Measurements from ENCODE around the gene BCL6. TPM values are rescaled to one million over a fixed set of nuclear protein-coding genes. Genes with fewer than 3 reads are reported as not detected.

Gene BCL6
- total RNA-seq, result 100 to 1,000 TPM; 103 to 114 TPM

GRCh38 chr3:187745201-187746058 lies at the start of gene BCL6:
BCL6 (minus strand) TSS chr3:187745468; CDS start chr3:187733693, 11,775 bp downstream.
- Mint-ChIP-seq H3K36me3 (peaks cover 16 to 46% of the 10 kb centered on the region in 2 donors), H3K9me3 (no peaks in the 10 kb centered on the region), H3K27ac (peak within 1 kb of the TSS; percentile 100)
- peak; percentile 85 to 94 for DNase-seq (ENCODE audit: low spot score in 2 of 2)
- ATAC-seq, result peak; percentile 48 to 55

DNA sequence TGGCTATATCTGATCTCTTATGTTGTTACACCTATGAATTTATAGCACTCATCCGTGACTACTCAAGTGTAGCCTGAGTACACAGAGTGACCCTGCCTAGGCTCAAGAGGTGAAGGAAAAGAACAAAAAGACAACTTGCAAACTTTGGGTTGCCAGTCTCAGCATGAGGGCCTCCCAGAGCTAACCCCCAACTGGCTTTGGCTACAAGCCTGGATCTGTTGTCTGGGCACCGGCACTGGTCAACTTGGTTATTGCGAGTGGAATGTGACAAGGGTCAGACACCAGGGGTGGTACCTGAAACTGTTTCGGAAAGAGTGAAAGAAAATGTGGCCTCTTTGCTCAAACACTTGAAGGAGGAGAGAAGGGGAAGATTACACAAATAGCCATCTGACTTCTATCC lies 49.5 kb upstream of the BCL6 start:
- Mint-ChIP-seq H3K27ac (no peak overlapping the region), H3K9me3 (peaks cover 5 to 35% of the 10 kb centered on the region in 2 donors), H3K36me3 (peaks cover 7 to 82% of the 10 kb centered on the region in 2 donors)
- no peak for ATAC-seq
- no peak for DNase-seq (ENCODE audit: low spot score in 2 of 2)

- ATAC-seq (no peak), DNase-seq (ENCODE audit: low spot score in 2 of 2) (no peak)
- Mint-ChIP-seq H3K27ac (no peak overlapping the region), H3K36me3 (peaks cover 7 to 78% of the 10 kb centered on the region in 2 donors), H3K9me3 (peaks cover 3 to 33% of the 10 kb centered on the region in 2 donors)
These were observed 48.4 kb upstream of the BCL6 start for GRCh38 chr3:187793618-187794017.

DNA sequence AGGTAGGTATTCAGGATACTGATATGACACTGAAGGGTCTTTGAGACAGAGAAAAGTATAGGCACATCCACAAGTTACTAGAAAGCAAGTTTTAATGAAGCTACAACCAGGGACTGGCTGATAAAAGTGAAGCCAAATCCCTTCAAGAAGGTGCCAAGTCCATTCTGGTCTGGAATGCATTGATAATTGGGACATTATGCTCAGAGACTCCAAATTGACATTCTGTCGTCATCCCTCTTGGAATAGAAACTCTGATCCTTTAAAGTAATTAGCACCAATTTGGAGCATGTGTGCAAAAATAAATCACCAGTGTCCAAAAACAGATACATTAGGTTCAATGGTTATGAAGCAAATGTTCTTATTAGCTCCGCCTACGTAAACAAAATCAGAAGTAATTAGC lies 47.3 kb upstream of the BCL6 start:
- Mint-ChIP-seq H3K27ac (no peak overlapping the region), H3K9me3 (peaks cover 0 to 22% of the 10 kb centered on the region in 2 donors), H3K36me3 (peaks cover 7 to 75% of the 10 kb centered on the region in 2 donors)
- DNase-seq (ENCODE audit: low spot score in 2 of 2) (no peak), ATAC-seq (no peak)

DNA sequence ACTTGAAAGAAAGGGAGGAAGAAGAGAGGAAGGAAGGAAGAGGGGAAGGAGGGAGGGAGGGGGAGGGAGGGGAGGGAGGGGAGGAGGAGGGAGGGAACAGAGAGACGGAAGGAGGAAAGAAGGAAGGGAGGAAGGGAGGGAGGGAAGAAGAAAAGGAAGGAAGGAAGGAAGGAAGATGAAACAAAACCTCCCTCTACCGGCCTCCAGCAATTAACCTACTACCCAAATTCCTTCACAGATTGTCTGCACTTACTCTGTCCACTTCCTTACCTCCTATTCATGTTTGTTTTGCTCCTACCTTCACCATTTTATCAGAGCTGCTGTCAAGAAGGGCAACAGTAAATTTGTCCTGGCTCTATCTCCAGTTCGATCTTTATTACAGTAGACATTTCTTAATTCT lies 44.6 kb upstream of the BCL6 start:
- DNase-seq (ENCODE audit: low spot score in 2 of 2) (no peak), ATAC-seq (no peak)
- peaks cover 7 to 69% of the 10 kb centered on the region in 2 donors for H3K36me3 Mint-ChIP-seq
- peaks cover 0 to 16% of the 10 kb centered on the region in 2 donors for H3K9me3 Mint-ChIP-seq
- H3K27ac Mint-ChIP-seq, result peak overlapping the region in 1 of 2 donors; percentile 58

DNA sequence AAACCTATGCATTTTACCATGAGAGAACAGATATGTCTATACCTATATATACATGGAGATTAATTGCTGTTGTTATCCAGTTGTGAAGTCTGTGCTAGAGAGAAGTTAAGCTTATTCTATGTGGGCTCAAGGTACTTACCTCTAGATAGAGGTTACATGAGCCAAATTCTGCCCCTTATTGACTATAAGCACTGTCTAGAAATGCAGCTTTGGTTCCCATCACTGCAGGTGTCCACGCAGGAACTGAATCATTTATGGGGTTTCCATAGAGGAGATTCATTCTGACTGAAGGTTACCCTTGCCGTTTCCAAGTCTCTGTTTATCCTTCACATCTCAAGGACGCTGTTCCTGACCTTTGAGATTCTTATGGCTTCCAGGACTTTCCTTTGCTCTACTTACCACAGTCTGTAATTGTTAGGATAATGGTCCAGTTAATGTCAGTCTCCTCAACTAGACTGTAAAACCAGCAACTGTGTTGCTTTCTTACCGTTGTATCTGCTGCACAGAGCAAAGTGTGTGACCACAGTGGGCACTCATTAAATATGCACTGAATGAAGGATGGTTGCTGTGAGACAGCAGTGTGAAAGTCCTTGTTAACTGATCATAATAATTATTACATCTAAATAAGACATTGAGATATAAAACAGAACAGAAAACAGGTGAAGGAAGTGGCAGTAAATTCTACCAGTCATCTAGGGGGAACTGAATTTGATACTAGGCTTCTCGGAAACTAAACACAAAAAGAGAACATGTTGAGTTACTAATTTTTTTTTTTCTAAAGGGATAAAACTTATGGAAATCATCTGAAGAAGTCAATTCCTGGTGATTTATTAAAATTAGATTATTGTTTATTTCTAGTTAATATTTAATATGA lies 44.0 kb upstream of the BCL6 start:
- Mint-ChIP-seq H3K27ac (peak overlapping the region in 1 of 2 donors; percentile 99), H3K36me3 (peaks cover under 1 to 63% of the 10 kb centered on the region in 2 donors), H3K9me3 (peaks cover 0 to 14% of the 10 kb centered on the region in 2 donors)
- ATAC-seq, result peak; percentile 61 to 97
- no peak for DNase-seq (ENCODE audit: low spot score in 2 of 2)

DNA sequence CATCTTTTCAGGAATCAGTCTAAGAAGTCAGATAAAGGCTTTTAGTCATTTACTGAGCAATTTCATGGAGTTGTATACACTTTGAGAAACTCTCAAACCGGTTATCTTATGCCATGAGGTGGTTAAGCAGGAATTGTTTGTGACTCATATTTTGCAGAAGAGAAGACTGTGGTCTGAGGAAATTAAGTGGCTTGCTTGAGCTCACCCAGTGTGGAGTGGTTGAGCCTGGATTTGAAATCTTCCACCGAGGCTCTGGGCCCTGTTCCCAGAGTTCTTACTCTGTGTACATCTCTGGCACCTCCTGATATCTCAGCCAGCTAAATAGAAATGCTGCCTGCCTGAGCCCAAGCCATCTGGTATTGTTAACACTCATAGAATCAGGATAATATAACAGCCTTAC lies 37.8 kb upstream of the BCL6 start:
- Mint-ChIP-seq H3K27ac (no peak overlapping the region), H3K36me3 (peaks cover 0 to 30% of the 10 kb centered on the region in 2 donors), H3K9me3 (peaks cover 0 to 5% of the 10 kb centered on the region in 2 donors)
- DNase-seq (ENCODE audit: low spot score in 2 of 2) (no peak), ATAC-seq (peak; percentile 77 to 90)

- Mint-ChIP-seq H3K9me3 (peaks cover 0 to 5% of the 10 kb centered on the region in 2 donors), H3K36me3 (peaks cover 0 to 23% of the 10 kb centered on the region in 2 donors), H3K27ac (no peak overlapping the region)
- ATAC-seq (no peak), DNase-seq (ENCODE audit: low spot score in 2 of 2) (no peak)
These were observed 36.7 kb upstream of the BCL6 start for GRCh38 chr3:187782006-187782405.

GRCh38 chr3:187781001-187781400 lies 35.7 kb upstream of the BCL6 start:
- ATAC-seq, result no peak
- DNase-seq (ENCODE audit: low spot score in 2 of 2), result no peak
- Mint-ChIP-seq H3K27ac (no peak overlapping the region), H3K36me3 (peaks cover 0 to 14% of the 10 kb centered on the region in 2 donors), H3K9me3 (peaks cover 0 to 5% of the 10 kb centered on the region in 2 donors)

GRCh38 chr3:187778726-187779125 lies 33.5 kb upstream of the BCL6 start:
- ATAC-seq (no peak), DNase-seq (ENCODE audit: low spot score in 2 of 2) (no peak)
- Mint-ChIP-seq H3K9me3 (peaks cover 0 to under 1% of the 10 kb centered on the region in 2 donors), H3K36me3 (peaks cover 6 to 18% of the 10 kb centered on the region in 2 donors), H3K27ac (peak overlapping the region in 1 of 2 donors; percentile 69)

DNA sequence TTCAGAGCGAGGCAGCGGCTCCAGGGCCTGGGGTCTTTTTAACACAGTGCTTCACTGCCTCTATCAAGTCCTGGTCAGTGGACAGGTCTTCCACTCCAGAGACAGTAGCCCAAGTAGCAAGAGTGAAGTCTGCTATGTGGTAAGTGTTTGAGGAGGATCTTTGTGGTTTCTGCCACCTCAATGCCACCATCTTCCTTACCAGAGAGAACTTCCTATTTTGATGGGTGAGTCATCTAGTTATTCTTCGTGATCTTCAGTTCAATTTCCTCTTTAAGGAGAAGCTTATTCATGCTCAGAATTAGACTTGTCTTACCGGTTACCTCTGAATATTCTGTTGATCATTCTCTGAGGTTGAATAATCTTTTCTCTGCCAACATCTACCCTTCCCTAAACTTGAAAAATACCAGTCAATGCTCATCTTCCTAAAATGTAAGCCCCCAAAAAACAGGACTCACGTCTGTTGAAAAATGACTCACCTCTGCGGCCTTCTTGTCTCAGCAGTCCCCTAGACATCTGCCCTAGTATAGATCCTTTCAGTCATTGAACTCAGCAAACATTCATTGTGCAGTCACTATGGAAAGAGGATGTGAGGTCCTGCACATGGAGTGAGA lies 32.2 kb upstream of the BCL6 start:
- H3K9me3 Mint-ChIP-seq, result no peaks in the 10 kb centered on the region
- peak overlapping the region; percentile 62 to 81 for H3K27ac Mint-ChIP-seq
- H3K36me3 Mint-ChIP-seq, result peaks cover 6 to 19% of the 10 kb centered on the region in 2 donors
- ATAC-seq, result peak; percentile 89 to 91
- peak in 1 of 2 donors; percentile 58 for DNase-seq (ENCODE audit: low spot score in 2 of 2)

DNA sequence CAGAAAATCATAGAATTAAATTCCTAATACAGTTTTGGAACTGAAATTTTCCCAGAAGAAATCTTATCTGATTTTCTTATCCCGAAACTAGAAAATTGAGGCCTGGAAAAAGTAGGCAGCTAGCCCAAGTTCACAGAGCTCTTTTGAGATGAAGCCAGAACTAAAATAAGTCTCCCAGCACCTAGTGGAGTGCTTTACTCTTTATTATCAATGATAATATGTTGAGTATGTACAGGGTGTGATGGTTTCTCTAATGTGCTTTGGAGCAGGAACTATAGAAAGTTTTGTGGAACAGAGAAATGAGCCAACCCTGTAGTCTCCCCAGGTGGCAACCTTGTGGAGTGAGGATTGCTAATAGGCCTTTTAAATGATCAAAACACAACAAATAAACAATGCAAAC lies 30.3 kb upstream of the BCL6 start:
- no peak for DNase-seq (ENCODE audit: low spot score in 2 of 2)
- Mint-ChIP-seq H3K36me3 (peaks cover 6 to 26% of the 10 kb centered on the region in 2 donors), H3K9me3 (no peaks in the 10 kb centered on the region), H3K27ac (no peak overlapping the region)
- no peak for ATAC-seq

GRCh38 chr3:187774185-187774789 lies 29.0 kb upstream of the BCL6 start:
- no peaks in the 10 kb centered on the region for H3K9me3 Mint-ChIP-seq
- ATAC-seq, result no peak
- peaks cover 6 to 20% of the 10 kb centered on the region in 2 donors for H3K36me3 Mint-ChIP-seq
- DNase-seq (ENCODE audit: low spot score in 2 of 2), result no peak
- H3K27ac Mint-ChIP-seq, result no peak overlapping the region

DNA sequence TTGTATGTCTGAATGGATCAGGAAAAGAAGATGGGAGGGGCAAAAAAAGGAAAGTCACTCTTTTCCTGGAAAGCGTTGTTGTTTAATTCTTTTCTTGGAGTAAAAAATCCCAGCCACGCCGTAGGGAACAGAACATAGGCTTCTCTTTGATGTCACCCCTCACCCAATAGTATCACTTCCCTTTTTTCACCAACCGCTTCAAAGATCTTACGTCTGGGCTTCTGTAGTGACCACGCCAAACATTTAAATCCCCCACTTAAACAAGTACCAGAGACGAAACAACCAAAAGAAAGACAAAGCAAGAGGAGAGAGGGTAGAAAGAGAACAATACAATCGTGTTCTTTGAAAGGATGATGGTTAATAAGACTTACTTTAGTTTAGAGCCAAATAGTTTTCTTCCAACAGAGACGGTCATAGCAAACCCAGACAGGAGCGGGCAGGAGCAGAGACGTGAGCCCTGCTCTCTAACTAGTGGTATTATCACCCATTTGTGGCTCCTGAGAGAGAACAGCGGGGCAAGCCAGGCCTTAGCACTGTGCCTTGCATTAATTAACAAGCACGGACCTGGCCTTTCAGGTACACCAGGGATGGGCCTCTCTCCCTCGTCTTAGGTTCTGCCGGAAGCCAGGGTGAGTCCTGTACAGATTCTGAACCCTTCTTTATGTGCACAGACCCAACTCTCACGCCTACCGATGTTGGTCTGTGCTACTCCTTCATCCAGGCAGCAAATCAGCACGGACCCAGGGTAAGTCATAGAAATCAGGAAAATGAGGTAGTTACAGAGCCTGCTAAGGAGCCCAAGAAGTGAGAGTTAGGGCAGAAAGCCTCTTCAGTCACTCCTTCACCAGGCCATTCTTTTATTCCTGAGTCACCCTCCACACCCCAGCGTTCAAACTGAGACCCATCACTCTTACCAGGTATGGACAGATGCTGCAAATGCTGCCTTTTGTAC lies 28.2 kb upstream of the BCL6 start:
- Mint-ChIP-seq H3K36me3 (peaks cover 6 to 21% of the 10 kb centered on the region in 2 donors), H3K27ac (no peak overlapping the region), H3K9me3 (peaks cover 0 to under 1% of the 10 kb centered on the region in 2 donors)
- DNase-seq (ENCODE audit: low spot score in 2 of 2) (no peak), ATAC-seq (no peak)

GRCh38 chr3:187770224-187770623 lies 25.0 kb upstream of the BCL6 start:
- peaks cover 0 to 16% of the 10 kb centered on the region in 2 donors for H3K9me3 Mint-ChIP-seq
- peak; percentile 94 to 98 for ATAC-seq
- peak in 1 of 2 donors; percentile 52 for DNase-seq (ENCODE audit: low spot score in 2 of 2)
- peak overlapping the region; percentile 41 to 93 for H3K27ac Mint-ChIP-seq
- H3K36me3 Mint-ChIP-seq, result peaks cover 6 to 32% of the 10 kb centered on the region in 2 donors
